NCI-H187 (cell line): ENCODE data around the gene ITGAD.

ENCODE experiments used
- DNase-seq, 2 experiments: peaks; one replicate each; lab custom pipeline; 2025; lab: John Stamatoyannopoulos, UW

ITGAD gene

GRCh38 chr16:31365131-31365865 lies 27.8 kb upstream of the ITGAD start:
- DNase-seq = no peak

- no peak for DNase-seq
These were observed 25.3 kb upstream of the ITGAD start for GRCh38 chr16:31367853-31368252.

DNA sequence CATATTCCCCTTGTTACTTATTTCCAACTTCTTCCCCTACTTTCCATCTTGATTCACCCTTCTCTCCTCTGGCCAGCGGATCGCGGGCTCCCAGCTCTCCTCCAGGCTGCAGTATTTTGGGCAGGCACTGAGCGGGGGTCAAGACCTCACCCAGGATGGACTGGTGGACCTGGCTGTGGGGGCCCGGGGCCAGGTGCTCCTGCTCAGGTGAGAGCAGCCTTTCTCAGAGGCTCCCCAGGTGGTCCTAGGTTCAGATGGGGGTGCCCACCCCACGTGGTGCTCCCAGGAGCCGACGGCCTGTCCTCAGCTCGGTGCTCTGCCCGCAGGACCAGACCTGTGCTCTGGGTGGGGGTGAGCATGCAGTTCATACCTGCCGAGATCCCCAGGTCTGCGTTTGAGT lies 22.1 kb upstream of the ITGAD start:
- DNase-seq = no peak

GRCh38 chr16:31371619-31372484 lies 21.3 kb upstream of the ITGAD start:
- DNase-seq = no peak

GRCh38 chr16:31373235-31373634 lies 19.9 kb upstream of the ITGAD start:
- DNase-seq = no peak

DNA sequence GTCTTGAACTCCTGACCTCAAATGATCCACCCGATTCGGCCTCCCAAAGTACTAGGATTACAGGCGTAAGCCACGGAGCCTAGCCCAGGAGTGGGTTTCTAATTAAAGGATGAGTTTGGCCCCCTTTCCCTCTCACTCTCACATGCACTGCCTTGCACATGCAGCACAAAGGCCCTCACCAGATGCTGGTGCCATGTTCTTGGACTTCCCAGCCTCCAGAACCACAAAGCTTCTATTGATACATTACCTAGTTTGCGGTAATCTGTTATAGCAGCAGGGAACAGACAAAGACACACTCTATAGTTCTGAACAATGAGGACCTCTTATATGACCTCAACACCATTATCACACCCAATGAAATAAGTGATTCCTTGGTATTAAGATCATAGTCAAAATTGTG lies 17.9 kb upstream of the ITGAD start:
- no peak for DNase-seq

GRCh38 chr16:31376705-31377104 lies 16.4 kb upstream of the ITGAD start:
- no peak for DNase-seq

DNA sequence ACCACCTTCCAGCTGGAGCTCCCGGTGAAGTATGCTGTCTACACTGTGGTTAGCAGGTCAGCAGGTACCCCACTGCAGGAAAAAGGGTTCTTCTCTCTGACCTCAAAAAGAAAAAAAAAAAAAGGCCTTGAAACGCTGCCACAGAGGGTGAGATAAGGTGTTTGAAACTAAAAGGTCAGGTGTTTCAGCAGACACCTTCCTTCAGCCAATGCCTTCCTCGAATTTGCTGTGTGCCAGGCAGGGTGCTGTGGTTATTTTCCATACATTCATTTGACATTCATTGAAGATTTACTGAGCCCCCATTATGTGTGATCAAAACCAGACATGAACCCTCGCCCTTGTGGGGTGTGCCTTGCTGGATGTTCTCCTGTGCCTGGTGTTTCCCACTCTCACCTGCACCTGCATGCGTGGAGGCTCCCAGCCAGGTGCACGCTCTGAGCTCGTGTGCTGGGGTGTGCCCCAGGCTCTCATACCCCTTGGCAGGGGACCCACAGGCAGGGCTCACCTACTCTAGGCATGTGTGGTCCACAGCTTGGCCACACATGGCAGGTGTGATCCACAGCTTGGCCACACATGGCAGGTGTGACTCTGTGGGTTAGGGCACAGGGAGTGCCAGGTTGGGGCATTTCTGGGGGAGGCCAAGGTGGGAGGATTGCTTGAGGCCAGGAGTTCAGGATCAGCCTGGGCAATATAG lies 15.8 kb upstream of the ITGAD start:
- no peak for DNase-seq

GRCh38 chr16:31380201-31380600 lies 12.9 kb upstream of the ITGAD start:
- DNase-seq = no peak

DNA sequence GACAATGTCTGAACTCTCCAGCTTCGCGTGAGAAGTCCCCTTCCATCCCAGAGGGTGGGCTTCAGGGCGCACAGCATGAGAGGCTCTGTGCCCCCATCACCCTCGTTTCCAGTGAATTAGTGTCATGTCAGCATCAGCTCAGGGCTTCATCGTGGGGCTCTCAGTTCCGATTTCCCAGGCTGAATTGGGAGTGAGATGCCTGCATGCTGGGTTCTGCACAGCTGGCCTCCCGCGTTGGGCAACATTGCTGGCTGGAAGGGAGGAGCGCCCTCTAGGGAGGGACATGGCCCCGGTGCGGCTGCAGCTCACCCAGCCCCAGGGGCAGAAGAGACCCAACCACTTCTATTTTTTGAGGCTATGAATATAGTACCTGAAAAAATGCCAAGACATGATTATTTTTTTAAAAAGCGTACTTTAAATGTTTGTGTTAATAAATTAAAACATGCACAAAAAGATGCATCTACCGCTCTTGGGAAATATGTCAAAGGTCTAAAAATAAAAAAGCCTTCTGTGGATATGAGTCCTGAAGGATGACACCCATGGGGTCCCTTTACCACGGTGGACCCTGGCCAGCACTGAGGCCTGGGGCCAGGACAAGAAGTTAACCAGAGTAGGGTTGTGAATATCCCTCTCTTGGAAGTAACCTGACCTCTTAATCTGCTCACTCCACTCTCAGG lies 10.5 kb upstream of the ITGAD start:
- no peak for DNase-seq

DNA sequence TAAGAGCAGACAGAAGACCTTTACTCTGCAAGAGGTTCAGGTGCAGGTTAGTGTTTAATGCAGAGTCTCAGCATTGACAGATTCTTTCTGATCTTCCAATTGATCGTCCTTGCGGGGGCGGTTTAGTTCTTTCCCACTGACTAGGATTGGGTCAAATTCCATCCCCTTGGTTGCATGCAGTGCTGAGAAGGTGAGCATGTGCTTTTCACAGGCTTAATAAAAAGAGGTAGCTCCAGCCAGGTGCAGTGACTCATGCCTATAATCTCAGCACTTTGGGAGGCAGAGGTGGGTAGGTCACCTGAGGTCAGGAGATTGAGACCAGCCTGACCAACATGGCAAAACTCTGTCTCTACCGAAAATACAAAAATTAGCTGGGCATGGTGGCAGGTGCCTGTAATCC lies 7.5 kb upstream of the ITGAD start:
- DNase-seq = no peak

GRCh38 chr16:31386157-31386984 lies 6.8 kb upstream of the ITGAD start:
- DNase-seq = no peak

DNA sequence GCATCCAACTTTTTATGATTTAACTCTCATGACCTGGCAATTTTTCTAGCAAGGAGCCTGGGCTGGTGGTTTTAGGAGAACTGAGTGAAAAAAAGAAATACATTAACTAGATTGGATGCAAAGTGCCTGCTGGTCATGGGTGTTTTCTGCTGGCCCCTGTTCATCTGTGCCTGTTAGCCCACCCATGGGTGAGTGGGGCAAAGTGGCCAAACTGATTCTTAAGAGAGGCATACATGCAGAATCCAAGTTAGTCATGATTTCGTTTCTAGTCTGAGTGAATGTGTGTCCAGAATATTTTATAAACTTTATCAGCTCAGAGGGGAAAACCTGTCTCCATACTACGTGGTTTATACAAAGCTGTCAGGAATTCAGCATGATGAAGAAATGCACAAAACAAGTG lies 4.6 kb upstream of the ITGAD start:
- DNase-seq = no peak

DNA sequence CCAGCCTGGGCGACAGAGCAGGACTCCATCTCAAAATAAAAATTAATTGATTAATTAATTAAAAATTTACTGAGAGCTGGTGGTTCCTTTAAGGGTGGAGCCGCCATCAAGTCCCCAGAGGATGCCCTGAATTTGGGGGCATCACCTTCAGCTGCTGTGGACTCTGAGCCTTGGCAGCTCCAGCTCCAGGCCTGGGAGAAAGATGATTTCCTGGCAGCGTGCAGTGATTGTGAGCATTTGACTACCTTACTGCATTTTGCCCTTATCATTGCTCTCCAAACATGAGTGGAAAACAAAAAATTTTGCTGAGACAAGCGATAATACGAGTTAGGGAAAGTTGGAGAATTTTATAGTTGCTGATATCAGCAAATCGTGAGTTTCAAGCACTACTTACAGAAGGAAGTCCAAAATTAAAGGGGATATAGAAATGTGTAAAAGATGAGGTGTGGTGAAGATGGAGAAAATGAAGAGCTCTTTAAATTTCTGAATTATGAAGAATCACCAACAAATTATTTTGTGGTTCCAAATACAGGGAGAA lies 2.6 kb upstream of the ITGAD start:
- no peak for DNase-seq

DNA sequence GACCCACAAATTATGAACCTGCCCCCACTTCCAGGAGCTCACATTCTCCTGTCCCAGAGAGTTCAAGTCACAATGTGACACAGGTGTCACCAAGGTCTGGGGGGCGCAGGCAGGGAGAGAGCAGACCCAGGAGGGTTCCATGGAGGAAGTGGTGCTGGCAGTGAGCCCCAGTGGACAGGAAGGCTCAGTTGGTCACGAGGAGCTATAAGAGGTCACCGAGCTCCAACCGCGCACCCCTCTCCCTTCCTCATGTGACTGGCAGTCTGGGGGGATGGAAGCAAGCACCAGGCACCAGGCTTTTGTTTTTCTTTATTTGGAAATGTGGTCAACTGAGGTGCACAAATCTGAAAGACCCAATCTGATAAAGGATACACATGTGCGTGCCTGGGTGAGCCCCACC lies 2.5 kb downstream of the ITGAD start:
- no peak for DNase-seq

DNA sequence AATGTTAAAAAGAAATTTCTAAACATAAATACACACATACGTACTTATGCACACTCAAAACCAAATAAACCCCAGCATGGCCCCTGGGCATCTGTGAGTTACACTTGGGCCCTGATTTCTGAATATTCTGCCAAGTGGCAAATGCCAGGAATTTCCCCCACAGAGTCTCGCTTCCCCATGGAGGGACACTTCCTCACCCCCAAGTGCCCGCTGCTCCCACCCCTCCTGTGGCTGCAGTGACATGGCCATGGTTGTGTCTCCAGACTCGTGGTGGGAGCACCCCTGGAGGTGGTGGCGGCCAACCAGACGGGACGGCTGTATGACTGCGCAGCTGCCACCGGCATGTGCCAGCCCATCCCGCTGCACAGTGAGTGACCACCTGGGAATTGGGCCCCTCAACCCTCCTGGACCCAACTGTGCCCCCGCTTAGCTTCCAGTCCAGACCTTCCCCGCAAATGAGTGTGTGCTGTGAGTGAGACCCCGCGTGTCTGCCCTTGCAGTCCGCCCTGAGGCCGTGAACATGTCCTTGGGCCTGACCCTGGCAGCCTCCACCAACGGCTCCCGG lies 4.0 kb downstream of the ITGAD start:
- DNase-seq = no peak

DNA sequence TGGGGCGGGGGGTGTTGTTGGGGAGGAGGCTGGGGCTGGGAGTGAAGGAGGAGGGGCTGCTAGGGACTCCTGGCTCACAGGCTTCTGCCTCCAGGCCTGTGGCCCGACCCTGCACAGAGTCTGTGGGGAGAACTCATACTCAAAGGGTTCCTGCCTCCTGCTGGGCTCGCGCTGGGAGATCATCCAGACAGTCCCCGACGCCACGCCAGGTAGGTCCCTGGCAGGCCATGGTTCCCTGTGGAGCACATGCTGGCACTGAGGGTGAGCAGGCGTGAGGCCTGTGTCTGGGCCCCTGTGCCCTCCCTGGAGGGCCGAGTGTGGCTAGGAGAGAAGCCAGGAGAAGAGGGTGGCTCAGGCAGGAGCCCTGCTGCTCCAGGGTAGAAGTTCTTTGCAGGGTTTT lies 4.6 kb downstream of the ITGAD start:
- no peak for DNase-seq

DNA sequence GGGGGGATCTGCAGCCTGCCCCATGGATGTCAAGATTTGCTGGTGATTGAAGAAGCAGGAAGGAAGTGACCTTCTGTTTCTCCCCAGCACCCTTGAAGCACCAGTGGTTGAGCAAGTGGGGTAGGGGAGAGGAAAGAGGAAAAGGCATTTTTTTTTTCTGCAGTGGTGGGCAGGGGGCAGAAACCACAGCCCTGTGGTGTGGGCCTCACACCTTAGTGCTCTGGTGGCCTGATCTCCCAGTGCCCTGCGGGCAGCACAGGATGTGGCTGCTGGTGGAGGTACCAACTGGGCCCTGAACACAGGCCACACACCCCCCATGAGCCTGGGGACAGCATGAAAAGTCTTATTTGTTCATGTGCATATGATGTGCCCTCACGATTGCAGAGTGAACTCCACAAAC lies 7.1 kb downstream of the ITGAD start:
- DNase-seq = no peak

DNA sequence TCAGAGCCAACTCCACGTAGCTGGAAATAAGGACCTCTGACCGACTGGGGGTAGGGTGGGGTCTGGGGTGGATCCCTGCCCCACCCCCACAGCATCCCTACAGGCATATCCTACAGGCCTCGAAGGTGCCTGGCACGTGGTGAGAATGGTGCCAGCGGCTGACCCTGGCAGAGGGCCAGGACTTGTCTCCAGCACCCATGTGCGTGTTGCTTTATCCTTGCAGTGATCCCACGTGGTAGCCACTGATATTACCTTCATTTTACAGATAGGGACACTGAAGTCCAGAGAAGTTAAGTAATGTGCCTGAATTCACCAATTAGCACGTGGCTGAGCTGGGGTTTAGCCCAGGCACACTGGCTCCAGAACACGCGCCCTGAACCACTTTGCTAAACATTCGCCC lies 8.3 kb downstream of the ITGAD start:
- no peak for DNase-seq

DNA sequence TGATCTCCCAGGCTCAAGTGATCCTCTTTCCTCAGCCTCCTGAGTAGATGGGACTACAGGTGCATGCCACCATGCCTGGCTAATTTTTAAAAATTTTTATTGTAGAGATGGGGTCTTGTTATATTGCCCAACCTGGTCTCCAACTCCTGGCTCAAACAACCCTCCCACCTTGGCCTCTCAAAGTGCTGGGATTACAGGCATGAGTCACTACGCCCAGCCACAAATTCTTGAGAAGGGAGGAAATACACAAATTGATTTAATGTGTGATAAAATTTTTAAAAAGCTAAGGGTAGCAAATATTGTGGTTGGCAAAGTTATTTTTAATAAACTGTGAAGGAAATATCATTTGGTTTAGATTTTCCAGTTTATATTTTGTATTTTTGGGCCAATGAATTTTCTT lies 9.6 kb downstream of the ITGAD start:
- DNase-seq = no peak
